Loucy (cell line): ENCODE data around the gene LYPD4.

Experiments
- H2AFZ ChIP-seq: fragments of 200-600 bp; sonication (generic); 2 replicates; pipeline ENCODE4 v1.6.0; 2016; ENCODE audit warnings: antibody characterized with exemption, mild to moderate bottlenecking, low read length, moderate library complexity
- H3F3A ChIP-seq: fragments of 200-600 bp; 2 replicates; pipeline ENCODE4 v1.6.0; 2016; ENCODE audit warnings: antibody characterized with exemption, low read depth, mild to moderate bottlenecking
- H3K27me3 ChIP-seq: fragments of 200-600 bp; sonication (generic); 2 replicates; pipeline ENCODE4 v1.6.1; 2014; ENCODE audit warnings: low read length, mild to moderate bottlenecking; ENCODE audit not compliant: insufficient read depth, poor library complexity, severe bottlenecking
- H3K36me3 ChIP-seq: fragments of 200-600 bp; sonication (generic); 2 replicates; pipeline ENCODE4 v1.6.1; 2016; ENCODE audit warnings: low read length; ENCODE audit not compliant: insufficient read depth
- H3K4me1 ChIP-seq: fragments of 200-600 bp; sonication (generic); 2 replicates; pipeline ENCODE4 v1.5.1; 2014; ENCODE audit warnings: low read length, mild to moderate bottlenecking; ENCODE audit not compliant: insufficient read depth, poor library complexity, severe bottlenecking
- H3K4me2 ChIP-seq: fragments of 200-600 bp; sonication (generic); 2 replicates; pipeline ENCODE4 v1.6.0; 2014; ENCODE audit warnings: antibody characterized with exemption, low read length, low read depth, mild to moderate bottlenecking; ENCODE audit not compliant: poor library complexity, severe bottlenecking
- H3K4me3 ChIP-seq: fragments of 200-600 bp; sonication (generic); 2 replicates; pipeline ENCODE4 v1.5.1; 2014; ENCODE audit warnings: low read length, mild to moderate bottlenecking, mixed read lengths; ENCODE audit not compliant: poor library complexity, severe bottlenecking
- H3K79me2 ChIP-seq: fragments of 200-600 bp; sonication (generic); 2 replicates; pipeline ENCODE4 v1.6.1; 2014; ENCODE audit warnings: low read length; ENCODE audit not compliant: insufficient read depth
- H3K9ac ChIP-seq: fragments of 200-600 bp; sonication (generic); 2 replicates; pipeline ENCODE4 v1.6.0; 2014; ENCODE audit warnings: mild to moderate bottlenecking, low read depth, low read length, moderate library complexity; ENCODE audit not compliant: poor library complexity, severe bottlenecking
- H3K9me2 ChIP-seq: fragments of 200-600 bp; sonication (generic); replicated peaks from 2 replicates; pipeline ENCODE4 v1.6.1; 2016; ENCODE audit warnings: low read depth, low read length, mixed read lengths
- H3K9me3 ChIP-seq: fragments of 200-600 bp; sonication (generic); 2 replicates; pipeline ENCODE4 v1.6.1; 2014; ENCODE audit warnings: mild to moderate bottlenecking, antibody characterized with exemption, low read length, low read depth; ENCODE audit not compliant: insufficient read depth
- H4K20me1 ChIP-seq: fragments of 200-600 bp; sonication (generic); 2 replicates; pipeline ENCODE4 v1.6.0; 2014; ENCODE audit warnings: antibody characterized with exemption, low read length, mild to moderate bottlenecking; ENCODE audit not compliant: insufficient read depth, poor library complexity, severe bottlenecking
- EZH2phosphoT487 ChIP-seq: fragments of 200-600 bp; IDR thresholded peaks from 2 replicates; pipeline ENCODE4 v1.6.1; 2018; ENCODE audit warnings: antibody characterized with exemption, mild to moderate bottlenecking, moderate library complexity, borderline replicate concordance
- TF ChIP-seq, protein P1 (sequence below): fragments of 200-600 bp; sonication (generic); conservative IDR thresholded peaks from 2 replicates; pipeline ENCODE4 v1.5.1; 2014; ENCODE audit warnings: mild to moderate bottlenecking, antibody characterized with exemption, low read length

LYPD4 gene

DNA sequence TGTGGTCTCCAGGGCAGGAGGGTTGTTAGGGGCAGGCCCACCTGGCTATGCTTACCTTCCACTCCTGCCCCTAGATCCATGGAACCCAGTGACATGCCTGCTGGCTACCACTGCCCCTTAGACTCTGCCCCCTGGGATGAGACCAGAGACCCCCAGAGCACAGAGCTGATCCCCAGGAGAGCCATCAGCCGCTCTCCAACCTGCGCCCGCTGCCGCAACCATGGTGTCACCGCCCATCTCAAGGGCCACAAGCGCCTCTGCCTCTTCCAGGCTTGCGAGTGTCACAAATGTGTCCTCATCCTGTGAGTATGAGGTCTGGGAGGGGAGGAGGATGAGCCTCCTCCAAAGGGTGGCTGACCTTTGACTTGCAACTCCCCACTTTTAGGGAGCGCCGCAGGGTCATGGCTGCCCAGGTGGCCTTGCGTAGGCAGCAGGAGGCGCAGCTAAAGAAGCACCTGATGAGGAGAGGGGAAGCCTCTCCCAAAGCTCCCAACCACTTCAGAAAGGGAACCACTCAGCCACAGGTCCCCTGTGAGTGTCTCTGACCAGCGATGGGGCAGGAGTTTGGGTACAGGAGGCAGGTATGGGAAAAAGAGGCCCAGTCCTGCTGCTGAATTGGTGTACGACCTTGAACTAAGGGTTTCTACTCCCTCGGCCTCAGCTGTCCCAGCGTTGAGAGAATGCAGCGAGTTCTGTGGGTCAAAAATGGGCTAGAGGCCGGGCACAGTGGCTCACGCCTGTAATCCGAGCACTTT, 3.0 kb upstream of the LYPD4 start:
- Histone ChIP-seq H4K20me1 (no peaks in the 10 kb centered on the region), H3K4me2 (no peak overlapping the region), H3F3A (no peaks in the 10 kb centered on the region), H3K27me3 (no peaks in the 10 kb centered on the region), H3K9me2 (no peaks in the 10 kb centered on the region), H3K9me3 (no peaks in the 10 kb centered on the region), H3K36me3 (no peaks in the 10 kb centered on the region), H3K4me1 (no peaks in the 10 kb centered on the region), H3K9ac (no peak overlapping the region), H3K4me3 (no peak overlapping the region), H2AFZ (no peak overlapping the region), H3K79me2 (no peaks in the 10 kb centered on the region)
- no peak for TF ChIP-seq EZH2phosphoT487
- TF ChIP-seq, protein P1, sequence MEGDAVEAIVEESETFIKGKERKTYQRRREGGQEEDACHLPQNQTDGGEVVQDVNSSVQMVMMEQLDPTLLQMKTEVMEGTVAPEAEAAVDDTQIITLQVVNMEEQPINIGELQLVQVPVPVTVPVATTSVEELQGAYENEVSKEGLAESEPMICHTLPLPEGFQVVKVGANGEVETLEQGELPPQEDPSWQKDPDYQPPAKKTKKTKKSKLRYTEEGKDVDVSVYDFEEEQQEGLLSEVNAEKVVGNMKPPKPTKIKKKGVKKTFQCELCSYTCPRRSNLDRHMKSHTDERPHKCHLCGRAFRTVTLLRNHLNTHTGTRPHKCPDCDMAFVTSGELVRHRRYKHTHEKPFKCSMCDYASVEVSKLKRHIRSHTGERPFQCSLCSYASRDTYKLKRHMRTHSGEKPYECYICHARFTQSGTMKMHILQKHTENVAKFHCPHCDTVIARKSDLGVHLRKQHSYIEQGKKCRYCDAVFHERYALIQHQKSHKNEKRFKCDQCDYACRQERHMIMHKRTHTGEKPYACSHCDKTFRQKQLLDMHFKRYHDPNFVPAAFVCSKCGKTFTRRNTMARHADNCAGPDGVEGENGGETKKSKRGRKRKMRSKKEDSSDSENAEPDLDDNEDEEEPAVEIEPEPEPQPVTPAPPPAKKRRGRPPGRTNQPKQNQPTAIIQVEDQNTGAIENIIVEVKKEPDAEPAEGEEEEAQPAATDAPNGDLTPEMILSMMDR = no peak

DNA sequence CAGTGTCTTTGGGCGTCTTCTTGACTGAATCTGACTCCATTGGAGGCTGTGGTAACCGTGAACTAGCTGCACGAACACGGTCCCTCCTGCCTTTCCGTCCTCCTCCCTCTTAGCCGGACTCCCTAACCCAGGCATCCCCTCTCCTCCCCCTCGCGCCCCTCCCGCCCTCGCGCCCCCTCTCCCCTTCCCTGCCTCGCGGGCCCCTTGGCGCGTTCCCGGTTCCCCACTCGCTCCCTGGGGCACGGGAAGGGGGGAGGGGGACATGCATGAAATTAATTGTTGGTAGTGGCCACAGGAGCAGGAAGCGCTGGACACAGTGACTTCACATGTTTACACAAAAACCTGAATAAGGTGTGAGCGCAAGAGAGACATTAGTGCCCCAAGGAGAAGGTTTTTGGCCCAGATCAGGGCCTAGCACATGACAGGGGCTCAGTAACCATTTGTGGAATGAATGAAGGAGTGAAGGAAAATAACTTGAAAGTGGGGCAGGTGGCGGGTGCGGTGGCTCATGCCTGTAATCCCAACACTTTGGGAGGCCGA, 638 bp upstream of the LYPD4 start:
- Histone ChIP-seq H3K4me1 (no peaks in the 10 kb centered on the region), H3K9me3 (no peaks in the 10 kb centered on the region), H3K27me3 (no peaks in the 10 kb centered on the region), H3F3A (no peaks in the 10 kb centered on the region), H3K79me2 (no peaks in the 10 kb centered on the region), H3K4me2 (no peak overlapping the region), H4K20me1 (no peaks in the 10 kb centered on the region), H2AFZ (no peak overlapping the region), H3K9me2 (no peaks in the 10 kb centered on the region), H3K9ac (no peak overlapping the region), H3K36me3 (no peaks in the 10 kb centered on the region), H3K4me3 (no peak overlapping the region)
- no peak for TF ChIP-seq EZH2phosphoT487
- TF ChIP-seq, protein P1 = no peak

DNA sequence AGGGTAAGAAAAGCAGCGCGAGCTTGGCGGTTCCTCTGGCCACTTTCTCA, 343 bp upstream of the LYPD4 start, which contains the start of gene DMRTC2:
DMRTC2 (plus strand) TSS at position 42 of the 50 bp plus-strand sequence. CDS start 2,387 bp downstream, outside the sequence.
- no peak within 1 kb of the TSS for H3K9ac ChIP-seq
- no peaks in the 10 kb centered on the region for H4K20me1 ChIP-seq
- H3K4me3 ChIP-seq = no peak within 1 kb of the TSS
- H3K9me2 ChIP-seq = no peaks in the 10 kb centered on the region
- no peaks in the 10 kb centered on the region for H3F3A ChIP-seq
- no peaks in the 10 kb centered on the region for H3K36me3 ChIP-seq
- H3K79me2 ChIP-seq = no peaks in the 10 kb centered on the region
- no peak within 1 kb of the TSS for H3K4me2 ChIP-seq
- H3K27me3 ChIP-seq = no peaks in the 10 kb centered on the region
- H3K4me1 ChIP-seq = no peaks in the 10 kb centered on the region
- H3K9me3 ChIP-seq = no peaks in the 10 kb centered on the region
- H2AFZ ChIP-seq = no peak within 1 kb of the TSS
- TF ChIP-seq EZH2phosphoT487 = no peak

DNA sequence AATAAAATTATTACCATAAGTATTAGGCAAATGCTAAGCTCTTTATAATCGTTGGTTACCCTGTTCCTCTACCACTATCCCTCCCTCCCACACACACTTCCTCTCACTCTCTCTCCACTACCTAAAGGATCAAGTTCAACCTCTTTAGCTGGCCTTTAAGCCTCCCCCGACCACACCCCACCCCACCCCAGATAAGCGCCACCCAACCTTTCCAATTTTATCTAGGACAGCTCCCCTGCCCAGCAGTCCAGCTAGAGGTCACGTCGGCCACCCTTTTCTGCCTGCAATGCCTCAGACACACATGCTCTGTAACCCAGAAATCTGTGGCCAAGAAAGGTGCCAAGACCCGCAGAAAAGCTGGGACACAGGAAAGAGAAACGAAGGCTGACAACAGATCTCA, 1.1 kb downstream of the LYPD4 start:
- TF ChIP-seq, protein P1 = no peak
- no peak for TF ChIP-seq EZH2phosphoT487
- Histone ChIP-seq H3K4me2 (no peak overlapping the region), H3K79me2 (no peaks in the 10 kb centered on the region), H3F3A (no peaks in the 10 kb centered on the region), H3K4me3 (no peak overlapping the region), H3K4me1 (no peaks in the 10 kb centered on the region), H3K27me3 (no peaks in the 10 kb centered on the region), H2AFZ (no peak overlapping the region), H3K9me2 (no peaks in the 10 kb centered on the region), H3K9me3 (no peaks in the 10 kb centered on the region), H3K9ac (no peak overlapping the region), H4K20me1 (no peaks in the 10 kb centered on the region), H3K36me3 (no peaks in the 10 kb centered on the region)
